MV-4-11 (cell line): ENCODE data around the gene HLA-DMA.

Source experiments
- DNase-seq: peaks from one replicate; lab custom pipeline; 2025; lab: John Stamatoyannopoulos, UW

The HLA-DMA gene

GRCh38 chr6:32954986-32955802 is 2.3 kb upstream of the HLA-DMA start:
- DNase-seq: no peak

GRCh38 chr6:32954267-32954666 is 1.4 kb upstream of the HLA-DMA start:
- DNase-seq: no peak

DNA sequence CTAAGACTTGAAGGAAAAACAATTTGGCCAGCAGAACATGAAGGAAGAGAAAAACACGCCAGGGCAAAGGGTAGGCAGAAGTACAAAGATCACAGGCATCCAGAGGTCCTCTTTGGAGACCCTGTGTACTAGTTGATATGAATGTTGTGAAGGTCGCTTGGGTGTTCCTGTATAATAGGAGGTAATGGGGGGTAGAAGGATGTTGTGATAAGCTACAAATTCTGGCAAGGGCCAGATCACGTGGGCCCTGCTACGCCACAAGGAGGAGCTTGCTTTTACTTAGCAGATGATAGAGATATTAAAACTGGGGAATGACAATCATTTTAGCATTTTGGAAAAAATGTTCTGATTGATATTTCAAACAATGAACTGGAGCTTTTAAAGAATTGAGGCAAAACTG is 878 bp upstream of the HLA-DMA start:
- DNase-seq: no peak

GRCh38 chr6:32950449-32950848 is 2.4 kb downstream of the HLA-DMA start:
- no peak for DNase-seq

- DNase-seq: no peak
Measured at GRCh38 chr6:32950010-32950409, 2.9 kb downstream of the HLA-DMA start.

DNA sequence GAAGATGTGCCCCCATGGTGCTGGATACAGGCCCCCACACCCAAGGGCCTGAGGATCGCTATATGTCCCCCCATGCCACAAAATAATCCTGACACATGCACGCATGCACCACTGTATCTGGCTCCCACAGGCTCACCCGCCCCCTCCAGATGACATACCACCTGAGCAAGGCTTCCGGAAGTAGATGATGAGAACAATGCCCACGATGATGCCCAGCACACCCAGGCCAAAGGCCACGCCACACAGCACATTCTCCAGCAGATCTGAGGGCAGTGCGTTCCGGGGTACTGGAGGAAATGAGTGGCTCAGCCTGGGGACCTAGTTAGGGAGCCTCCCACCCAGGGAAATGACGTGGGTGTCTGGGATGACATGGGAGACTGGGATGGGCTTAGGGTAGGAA is 3.8 kb downstream of the HLA-DMA start:
- no peak for DNase-seq

DNA sequence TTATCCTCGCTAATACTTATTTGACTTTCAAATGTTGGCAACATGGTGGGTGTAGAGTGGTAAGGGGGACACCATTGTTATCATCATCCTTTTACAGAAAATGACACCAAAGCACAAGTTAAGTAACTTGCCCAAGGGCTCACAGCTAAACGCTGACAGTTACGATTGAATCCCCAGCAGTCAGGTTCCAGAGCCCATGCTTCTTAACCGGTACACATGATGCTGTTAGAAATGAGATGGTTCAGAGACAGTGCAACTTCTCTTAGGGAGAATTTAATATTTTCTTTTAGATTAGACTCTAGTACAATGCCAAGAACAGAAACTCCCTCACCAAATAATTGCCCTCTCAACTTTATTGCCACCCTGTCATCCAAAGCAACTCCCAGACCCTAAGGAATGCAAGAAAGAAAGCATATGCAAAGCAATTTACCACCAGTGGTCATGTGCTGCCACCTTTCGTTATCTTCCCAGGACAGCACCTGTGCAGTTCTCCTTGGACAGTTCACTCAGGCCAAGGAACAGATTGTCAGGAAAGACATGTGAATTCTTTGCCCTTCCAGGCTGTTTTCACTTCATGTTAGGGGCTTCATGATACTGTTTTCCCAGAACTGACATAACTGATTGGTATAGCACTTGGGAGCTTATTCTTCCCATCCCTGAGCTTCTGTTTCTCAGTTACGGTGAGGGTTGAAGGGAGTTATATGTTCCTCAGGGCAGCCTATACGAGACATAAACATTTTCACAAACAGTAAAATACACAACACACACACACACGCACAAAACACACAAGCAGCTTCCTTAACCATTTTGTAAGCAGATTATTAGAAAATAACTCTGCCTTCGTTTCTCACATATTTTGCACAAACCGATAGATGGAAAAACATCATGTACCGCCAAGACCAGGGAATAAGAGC is 5.1 kb downstream of the HLA-DMA start:
- peak; percentile 48 for DNase-seq

DNA sequence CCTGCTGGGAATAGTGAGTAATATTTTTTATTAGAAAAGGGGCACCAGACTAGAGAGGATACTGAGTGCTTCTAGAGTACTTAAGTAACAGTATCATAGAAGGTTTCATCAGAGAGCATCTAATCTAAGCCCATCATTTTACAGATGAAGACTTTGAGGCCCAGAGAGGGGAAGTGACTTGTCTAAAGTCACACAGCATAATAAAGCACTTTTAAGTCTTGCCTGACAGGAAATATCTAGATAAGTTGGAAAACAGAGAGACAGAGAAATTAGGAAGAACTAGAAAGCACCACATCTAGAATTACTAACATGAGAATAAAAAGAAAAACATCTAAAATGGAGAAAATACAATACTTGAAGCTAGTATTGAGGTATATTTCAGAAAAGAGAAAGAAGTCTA is 6.0 kb downstream of the HLA-DMA start:
- DNase-seq: no peak

DNA sequence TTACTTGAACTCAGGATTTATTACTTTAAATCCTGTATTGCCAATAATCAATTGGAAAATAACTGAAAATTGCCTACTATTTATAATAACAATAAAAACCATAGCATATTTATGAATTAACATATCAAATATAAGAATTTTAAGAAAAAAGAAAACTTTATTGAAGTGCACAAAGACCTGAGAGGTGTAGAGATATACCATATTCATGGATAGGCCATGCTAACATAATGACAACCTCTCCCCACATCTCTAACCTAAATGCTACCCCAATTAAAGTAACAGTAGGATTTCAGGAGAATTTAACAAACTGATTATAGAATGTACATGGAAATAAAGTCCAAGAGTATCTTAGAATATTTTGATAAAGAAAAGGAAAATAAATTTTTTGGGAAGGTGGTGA is 6.9 kb downstream of the HLA-DMA start:
- DNase-seq: no peak

GRCh38 chr6:32945108-32945760 is 7.7 kb downstream of the HLA-DMA start:
- peak; percentile 80 for DNase-seq

DNA sequence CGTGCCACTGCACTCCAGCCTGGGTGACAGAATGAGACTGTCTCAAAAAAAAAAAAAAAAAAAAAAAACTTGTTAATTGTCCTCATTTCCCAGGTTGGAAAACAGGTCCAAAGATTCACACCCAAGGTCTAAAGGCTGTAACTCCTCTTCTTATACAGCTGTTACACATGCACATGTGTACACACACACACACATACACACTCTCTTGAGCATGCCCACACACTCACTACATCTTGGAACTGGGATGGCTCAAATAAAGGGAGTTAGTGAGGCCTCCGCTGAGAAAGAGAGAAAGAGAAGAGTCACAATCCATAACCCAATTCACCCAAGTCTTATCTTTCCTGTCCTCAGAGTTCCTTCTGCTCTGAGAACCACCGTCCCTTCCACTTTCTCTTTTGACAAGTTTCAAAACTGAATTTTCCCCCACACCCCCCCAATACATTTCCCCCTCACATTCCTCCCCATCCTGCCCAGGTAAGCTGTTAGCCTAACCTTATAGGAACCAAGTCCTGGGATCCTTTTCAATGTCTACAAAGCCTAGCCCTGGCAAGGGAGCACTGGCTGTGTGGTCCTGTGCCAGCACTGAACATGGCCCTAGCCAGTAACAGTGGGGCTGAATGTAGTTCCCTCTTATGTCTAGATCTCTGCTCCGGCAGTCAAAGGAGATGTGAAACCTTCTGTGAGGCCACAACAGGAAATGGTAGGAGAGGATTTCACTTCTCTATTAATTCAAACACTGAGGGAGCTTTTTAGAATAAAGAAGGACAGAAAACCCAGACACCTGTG is 8.8 kb downstream of the HLA-DMA start:
- peak; percentile 97 for DNase-seq

GRCh38 chr6:32942555-32943123 is 10.3 kb downstream of the HLA-DMA start:
- DNase-seq: peak; percentile 77

GRCh38 chr6:32941214-32941768 is 11.6 kb downstream of the HLA-DMA start:
- peak; percentile 33 for DNase-seq

DNA sequence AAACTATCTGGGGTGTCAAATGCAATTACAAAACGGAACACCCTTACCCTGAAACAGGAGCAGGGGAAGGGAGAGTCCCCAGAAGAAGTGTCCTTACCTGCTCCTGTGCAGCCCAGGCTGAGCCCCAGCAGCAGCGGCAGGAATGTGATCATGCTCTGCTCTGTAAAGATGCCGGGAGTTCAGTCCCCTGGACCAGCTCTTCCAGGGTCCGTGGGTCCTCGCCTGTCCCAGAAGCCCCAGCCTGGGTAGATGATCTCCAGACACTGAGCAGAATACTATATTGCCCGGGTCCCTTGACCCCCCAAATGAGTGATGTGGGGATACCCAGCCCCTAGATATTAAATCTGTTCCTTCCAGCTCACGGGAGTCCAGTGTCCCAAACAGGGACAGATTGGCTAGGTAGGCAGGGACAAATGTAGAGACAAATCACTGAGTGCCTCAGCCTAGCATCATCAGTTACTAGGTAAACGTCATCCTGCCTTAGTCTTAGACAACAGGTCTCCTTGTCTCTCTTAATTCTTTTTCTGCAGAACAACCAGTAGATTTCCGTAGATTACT is 12.2 kb downstream of the HLA-DMA start, which contains the start of gene HLA-DMB:
Gene HLA-DMB, minus strand, starts transcription at position 373 of the 558 bp plus-strand sequence. Its CDS starts 221 bp downstream, at position 152.
- peak; percentile 48 for DNase-seq

DNA sequence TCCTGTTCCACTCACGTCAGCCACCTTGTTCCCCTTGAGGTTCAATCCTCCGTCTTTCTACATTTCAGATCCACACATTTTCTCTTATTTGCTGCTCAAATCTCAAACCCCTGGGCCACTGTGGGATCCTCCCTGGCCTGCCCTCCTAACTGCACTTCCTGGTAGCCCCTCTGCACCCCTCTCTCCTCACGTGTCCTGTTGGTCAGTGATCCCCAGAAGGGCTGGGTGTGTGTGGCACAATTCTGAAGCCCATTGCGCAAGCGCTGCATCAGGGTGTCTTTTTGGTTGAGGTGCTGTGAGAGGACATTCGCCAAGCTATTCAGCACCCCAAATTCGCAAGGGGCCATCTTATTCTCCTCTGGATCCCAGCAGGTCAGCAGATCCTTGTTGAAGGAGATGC is 14.4 kb downstream of the HLA-DMA start:
- DNase-seq: peak; percentile 4

GRCh38 chr6:32937230-32937633 is 15.7 kb downstream of the HLA-DMA start:
- DNase-seq: peak; percentile 79

GRCh38 chr6:32936239-32937152 is 16.4 kb downstream of the HLA-DMA start:
- DNase-seq: peak; percentile 47

GRCh38 chr6:32935551-32936238 is 17.2 kb downstream of the HLA-DMA start:
- DNase-seq: no peak

GRCh38 chr6:32933661-32934085 is 19.2 kb downstream of the HLA-DMA start:
- DNase-seq: peak; percentile 66
